ENCODE data around the gene FUCA2.

DNA sequence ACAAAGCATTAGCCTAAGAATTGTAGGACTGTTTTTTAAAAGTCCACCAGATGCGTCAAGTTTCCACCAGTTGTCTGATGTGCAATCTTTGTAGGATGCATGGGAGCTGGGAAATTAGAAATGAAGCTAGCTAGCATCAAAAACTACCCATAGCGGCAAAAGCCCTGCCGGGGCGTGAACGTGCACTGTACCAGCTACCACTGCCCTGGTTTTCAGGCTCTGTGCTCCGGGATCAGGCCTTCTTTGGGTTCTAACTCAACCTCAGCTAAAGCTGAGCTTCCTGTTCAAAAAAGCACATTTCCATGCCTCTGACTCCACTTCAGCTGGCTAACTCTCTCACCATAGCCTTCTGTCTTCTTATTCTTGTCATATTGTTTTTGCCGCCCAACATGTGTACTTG lies 26.9 kb upstream of the FUCA2 start:
- TF ChIP-seq, protein P1, sequence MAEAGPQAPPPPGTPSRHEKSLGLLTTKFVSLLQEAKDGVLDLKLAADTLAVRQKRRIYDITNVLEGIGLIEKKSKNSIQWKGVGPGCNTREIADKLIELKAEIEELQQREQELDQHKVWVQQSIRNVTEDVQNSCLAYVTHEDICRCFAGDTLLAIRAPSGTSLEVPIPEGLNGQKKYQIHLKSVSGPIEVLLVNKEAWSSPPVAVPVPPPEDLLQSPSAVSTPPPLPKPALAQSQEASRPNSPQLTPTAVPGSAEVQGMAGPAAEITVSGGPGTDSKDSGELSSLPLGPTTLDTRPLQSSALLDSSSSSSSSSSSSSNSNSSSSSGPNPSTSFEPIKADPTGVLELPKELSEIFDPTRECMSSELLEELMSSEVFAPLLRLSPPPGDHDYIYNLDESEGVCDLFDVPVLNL (CRISPR knock-in tag; IDR thresholded peaks at IDR 0.05; ENCODE audit: borderline replicate concordance, low read depth): no peak
- TF ChIP-seq SP1 (CRISPR knock-in tag; conservative IDR thresholded peaks at IDR 0.05) (no peak), FOXJ3 (CRISPR knock-in tag; IDR thresholded peaks at IDR 0.05; ENCODE audit: borderline replicate concordance) (no peak), NFE2L1 (CRISPR knock-in tag; IDR thresholded peaks at IDR 0.05) (no peak), CREB1 (CRISPR knock-in tag; IDR thresholded peaks at IDR 0.05) (no peak)
- TF ChIP-seq, protein P2, sequence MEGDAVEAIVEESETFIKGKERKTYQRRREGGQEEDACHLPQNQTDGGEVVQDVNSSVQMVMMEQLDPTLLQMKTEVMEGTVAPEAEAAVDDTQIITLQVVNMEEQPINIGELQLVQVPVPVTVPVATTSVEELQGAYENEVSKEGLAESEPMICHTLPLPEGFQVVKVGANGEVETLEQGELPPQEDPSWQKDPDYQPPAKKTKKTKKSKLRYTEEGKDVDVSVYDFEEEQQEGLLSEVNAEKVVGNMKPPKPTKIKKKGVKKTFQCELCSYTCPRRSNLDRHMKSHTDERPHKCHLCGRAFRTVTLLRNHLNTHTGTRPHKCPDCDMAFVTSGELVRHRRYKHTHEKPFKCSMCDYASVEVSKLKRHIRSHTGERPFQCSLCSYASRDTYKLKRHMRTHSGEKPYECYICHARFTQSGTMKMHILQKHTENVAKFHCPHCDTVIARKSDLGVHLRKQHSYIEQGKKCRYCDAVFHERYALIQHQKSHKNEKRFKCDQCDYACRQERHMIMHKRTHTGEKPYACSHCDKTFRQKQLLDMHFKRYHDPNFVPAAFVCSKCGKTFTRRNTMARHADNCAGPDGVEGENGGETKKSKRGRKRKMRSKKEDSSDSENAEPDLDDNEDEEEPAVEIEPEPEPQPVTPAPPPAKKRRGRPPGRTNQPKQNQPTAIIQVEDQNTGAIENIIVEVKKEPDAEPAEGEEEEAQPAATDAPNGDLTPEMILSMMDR (IDR thresholded peaks at IDR 0.05): no peak
- TF ChIP-seq, protein P3, sequence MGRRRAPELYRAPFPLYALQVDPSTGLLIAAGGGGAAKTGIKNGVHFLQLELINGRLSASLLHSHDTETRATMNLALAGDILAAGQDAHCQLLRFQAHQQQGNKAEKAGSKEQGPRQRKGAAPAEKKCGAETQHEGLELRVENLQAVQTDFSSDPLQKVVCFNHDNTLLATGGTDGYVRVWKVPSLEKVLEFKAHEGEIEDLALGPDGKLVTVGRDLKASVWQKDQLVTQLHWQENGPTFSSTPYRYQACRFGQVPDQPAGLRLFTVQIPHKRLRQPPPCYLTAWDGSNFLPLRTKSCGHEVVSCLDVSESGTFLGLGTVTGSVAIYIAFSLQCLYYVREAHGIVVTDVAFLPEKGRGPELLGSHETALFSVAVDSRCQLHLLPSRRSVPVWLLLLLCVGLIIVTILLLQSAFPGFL (CRISPR knock-in tag; IDR thresholded peaks at IDR 0.05; ENCODE audit: borderline replicate concordance): no peak
- TF ChIP-seq, protein P4, sequence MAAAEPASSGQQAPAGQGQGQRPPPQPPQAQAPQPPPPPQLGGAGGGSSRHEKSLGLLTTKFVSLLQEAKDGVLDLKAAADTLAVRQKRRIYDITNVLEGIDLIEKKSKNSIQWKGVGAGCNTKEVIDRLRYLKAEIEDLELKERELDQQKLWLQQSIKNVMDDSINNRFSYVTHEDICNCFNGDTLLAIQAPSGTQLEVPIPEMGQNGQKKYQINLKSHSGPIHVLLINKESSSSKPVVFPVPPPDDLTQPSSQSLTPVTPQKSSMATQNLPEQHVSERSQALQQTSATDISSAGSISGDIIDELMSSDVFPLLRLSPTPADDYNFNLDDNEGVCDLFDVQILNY (CRISPR knock-in tag; IDR thresholded peaks at IDR 0.05): no peak
- TF ChIP-seq, protein P5, sequence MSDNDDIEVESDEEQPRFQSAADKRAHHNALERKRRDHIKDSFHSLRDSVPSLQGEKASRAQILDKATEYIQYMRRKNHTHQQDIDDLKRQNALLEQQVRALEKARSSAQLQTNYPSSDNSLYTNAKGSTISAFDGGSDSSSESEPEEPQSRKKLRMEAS (CRISPR knock-in tag; IDR thresholded peaks at IDR 0.05): no peak
- TF ChIP-seq, protein P6, sequence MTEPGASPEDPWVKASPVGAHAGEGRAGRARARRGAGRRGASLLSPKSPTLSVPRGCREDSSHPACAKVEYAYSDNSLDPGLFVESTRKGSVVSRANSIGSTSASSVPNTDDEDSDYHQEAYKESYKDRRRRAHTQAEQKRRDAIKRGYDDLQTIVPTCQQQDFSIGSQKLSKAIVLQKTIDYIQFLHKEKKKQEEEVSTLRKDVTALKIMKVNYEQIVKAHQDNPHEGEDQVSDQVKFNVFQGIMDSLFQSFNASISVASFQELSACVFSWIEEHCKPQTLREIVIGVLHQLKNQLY (CRISPR knock-in tag; IDR thresholded peaks at IDR 0.05): no peak
- TF ChIP-seq, protein P7, sequence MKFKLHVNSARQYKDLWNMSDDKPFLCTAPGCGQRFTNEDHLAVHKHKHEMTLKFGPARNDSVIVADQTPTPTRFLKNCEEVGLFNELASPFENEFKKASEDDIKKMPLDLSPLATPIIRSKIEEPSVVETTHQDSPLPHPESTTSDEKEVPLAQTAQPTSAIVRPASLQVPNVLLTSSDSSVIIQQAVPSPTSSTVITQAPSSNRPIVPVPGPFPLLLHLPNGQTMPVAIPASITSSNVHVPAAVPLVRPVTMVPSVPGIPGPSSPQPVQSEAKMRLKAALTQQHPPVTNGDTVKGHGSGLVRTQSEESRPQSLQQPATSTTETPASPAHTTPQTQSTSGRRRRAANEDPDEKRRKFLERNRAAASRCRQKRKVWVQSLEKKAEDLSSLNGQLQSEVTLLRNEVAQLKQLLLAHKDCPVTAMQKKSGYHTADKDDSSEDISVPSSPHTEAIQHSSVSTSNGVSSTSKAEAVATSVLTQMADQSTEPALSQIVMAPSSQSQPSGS (CRISPR knock-in tag; IDR thresholded peaks at IDR 0.05; ENCODE audit: borderline replicate concordance, low read depth): no peak

Measured in WTC11 (cell line).